ENCODE data around the gene TTC23.

TTC23 gene

GRCh38 chr15:99151156-99151555 is 98.2 kb downstream of the TTC23 start:
- TF ChIP-seq GATA2 (IDR thresholded peaks at IDR 0.05; ENCODE audit: low read depth, low read length) (no peak), GATA3 (IDR thresholded peaks at IDR 0.05; ENCODE audit: low read depth, low read length) (no peak)

DNA sequence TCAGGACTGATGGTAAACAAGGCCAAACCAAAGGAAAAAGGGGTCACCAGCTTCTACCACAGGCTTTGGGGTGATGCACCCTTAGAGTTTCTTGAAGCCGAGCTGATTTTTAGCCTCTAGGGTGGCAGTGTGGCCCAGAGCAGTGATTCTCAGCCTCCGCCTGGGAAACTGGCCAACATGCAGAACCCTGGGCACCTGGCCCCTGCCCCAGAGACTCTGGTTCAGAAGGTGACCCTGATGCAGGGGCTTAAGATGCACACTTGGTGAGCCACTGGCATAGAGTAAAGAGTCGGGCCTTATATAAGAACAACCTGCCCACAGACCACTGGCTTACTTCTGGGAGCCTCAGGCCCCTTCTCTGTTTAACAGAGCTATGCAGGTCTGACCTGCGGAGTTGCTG is 100.0 kb downstream of the TTC23 start:
- TF ChIP-seq GATA2 (IDR thresholded peaks at IDR 0.05; ENCODE audit: low read depth, low read length) (no peak), GATA3 (IDR thresholded peaks at IDR 0.05; ENCODE audit: low read depth, low read length) (no peak)

DNA sequence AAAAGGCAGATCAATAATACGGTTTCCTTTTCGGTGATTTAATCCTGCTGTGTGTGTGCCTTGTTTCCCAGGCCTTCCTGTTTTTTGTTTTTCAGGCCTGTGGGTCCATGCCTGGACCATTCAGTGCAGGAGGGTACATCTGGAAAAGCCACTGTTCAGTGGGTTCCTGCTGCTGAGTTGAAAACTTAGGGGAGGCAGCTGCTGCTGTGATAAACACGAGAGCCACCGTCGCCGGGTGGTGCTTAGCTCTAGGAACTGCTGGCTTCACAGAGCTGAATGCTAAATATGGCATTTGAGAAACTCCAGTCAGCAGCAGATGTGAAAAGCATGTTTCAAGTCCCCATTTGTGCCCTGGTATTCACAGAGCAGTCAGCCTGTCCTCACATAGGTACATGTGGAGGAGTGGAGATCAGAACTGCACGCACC is 100.5 kb downstream of the TTC23 start:
- no peak for TF ChIP-seq GATA3 (IDR thresholded peaks at IDR 0.05; ENCODE audit: low read depth, low read length)
- no peak for TF ChIP-seq GATA2 (IDR thresholded peaks at IDR 0.05; ENCODE audit: low read depth, low read length)

DNA sequence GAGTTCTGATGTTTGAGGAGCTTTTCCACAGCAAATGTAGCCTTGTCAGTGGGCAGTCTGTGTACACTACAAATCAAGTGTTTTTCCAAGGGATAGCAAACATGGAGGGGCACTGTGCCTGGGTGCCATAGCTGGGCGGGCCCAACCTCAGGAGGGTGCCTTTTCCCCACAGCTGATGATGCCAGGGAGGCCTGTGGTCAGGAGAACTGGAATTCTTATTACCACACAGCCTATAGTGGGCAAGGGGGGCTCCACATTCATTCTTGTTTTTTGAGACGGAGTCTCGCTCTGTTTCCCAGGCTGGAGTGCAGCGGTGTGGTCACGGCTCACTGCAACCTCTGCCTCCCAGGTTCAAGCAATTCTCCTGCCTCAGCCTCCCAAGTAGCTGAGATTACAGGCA is 102.7 kb downstream of the TTC23 start:
- TF ChIP-seq GATA3 (IDR thresholded peaks at IDR 0.05; ENCODE audit: low read depth, low read length) (no peak), GATA2 (IDR thresholded peaks at IDR 0.05; ENCODE audit: low read depth, low read length) (no peak)

- TF ChIP-seq GATA3 (IDR thresholded peaks at IDR 0.05; ENCODE audit: low read depth, low read length) (no peak), GATA2 (IDR thresholded peaks at IDR 0.05; ENCODE audit: low read depth, low read length) (no peak)
Observed at GRCh38 chr15:99145778-99146177, 103.6 kb downstream of the TTC23 start.

GRCh38 chr15:99145005-99145404 is 104.4 kb downstream of the TTC23 start:
- TF ChIP-seq GATA3 (IDR thresholded peaks at IDR 0.05; ENCODE audit: low read depth, low read length) = no peak
- no peak for TF ChIP-seq GATA2 (IDR thresholded peaks at IDR 0.05; ENCODE audit: low read depth, low read length)

- TF ChIP-seq GATA3 (IDR thresholded peaks at IDR 0.05; ENCODE audit: low read depth, low read length) (no peak), GATA2 (IDR thresholded peaks at IDR 0.05; ENCODE audit: low read depth, low read length) (no peak)
Observed at GRCh38 chr15:99143655-99144610, 105.4 kb downstream of the TTC23 start.

DNA sequence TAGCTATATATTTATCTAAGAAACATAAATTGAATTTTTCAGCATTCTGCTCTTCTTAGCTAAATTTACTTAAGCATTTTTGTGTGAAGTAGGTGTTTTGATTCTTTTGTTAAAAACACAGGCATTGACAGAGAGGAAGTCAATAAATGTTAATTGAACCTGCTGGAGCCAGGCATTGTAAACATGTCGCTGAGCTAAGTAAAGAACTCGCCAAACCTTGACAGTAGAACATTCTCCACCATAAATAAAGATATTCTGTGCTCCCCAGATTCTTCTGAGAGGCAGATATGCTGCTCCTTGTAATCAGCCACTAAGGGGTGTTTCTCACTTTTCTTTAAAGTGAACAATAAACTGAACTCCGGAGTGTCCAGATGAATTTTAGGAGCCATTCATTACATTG is 106.1 kb downstream of the TTC23 start:
- TF ChIP-seq GATA3 (IDR thresholded peaks at IDR 0.05; ENCODE audit: low read depth, low read length) = no peak
- TF ChIP-seq GATA2 (IDR thresholded peaks at IDR 0.05; ENCODE audit: low read depth, low read length) = no peak

DNA sequence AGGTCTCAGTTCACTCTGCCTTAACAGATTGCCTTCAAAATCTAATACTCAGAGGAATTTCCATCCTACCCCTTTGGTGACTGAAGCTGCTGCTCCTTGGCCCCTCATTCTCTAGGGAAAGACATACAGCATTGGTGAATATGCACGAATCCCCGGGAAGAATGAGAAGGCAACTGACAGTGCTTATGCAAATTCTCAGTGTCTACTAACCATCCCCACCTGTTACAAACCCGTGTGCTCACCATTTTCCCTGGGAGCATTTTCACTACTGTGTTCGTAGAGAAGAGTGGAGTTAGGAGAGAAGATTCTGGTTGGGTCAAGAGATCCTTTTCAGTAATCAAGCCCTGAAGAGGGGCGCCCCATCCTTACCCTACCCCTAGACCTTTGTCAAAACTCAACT is 106.8 kb downstream of the TTC23 start:
- TF ChIP-seq GATA3 (IDR thresholded peaks at IDR 0.05; ENCODE audit: low read depth, low read length) (no peak), GATA2 (IDR thresholded peaks at IDR 0.05; ENCODE audit: low read depth, low read length) (no peak)

GRCh38 chr15:99141943-99142342 is 107.4 kb downstream of the TTC23 start:
- TF ChIP-seq GATA3 (IDR thresholded peaks at IDR 0.05; ENCODE audit: low read depth, low read length) = no peak

DNA sequence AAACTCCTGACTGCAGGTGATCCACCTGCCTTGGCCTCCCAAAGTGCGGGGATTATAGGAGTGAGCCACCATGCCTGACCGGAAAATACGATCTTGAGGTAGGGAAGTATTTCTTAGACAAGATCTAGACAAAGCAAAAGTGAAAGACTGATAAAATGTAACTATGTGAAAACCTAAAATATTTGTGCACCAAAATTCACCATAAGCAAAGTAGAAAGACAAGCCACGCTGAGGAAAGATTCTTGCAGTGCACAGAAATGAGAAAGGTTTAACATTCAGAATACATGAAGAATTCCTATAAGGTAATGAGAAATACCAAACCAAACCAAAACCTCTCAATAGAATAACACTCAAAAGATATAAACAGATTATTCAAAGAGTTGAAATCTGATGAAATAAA is 108.8 kb downstream of the TTC23 start:
- no peak for TF ChIP-seq GATA3 (IDR thresholded peaks at IDR 0.05; ENCODE audit: low read depth, low read length)
- TF ChIP-seq GATA2 (IDR thresholded peaks at IDR 0.05; ENCODE audit: low read depth, low read length) = no peak

- TF ChIP-seq GATA3 (IDR thresholded peaks at IDR 0.05; ENCODE audit: low read depth, low read length) (no peak), GATA2 (IDR thresholded peaks at IDR 0.05; ENCODE audit: low read depth, low read length) (no peak)
Observed at GRCh38 chr15:99139276-99139675, 110.1 kb downstream of the TTC23 start.

DNA sequence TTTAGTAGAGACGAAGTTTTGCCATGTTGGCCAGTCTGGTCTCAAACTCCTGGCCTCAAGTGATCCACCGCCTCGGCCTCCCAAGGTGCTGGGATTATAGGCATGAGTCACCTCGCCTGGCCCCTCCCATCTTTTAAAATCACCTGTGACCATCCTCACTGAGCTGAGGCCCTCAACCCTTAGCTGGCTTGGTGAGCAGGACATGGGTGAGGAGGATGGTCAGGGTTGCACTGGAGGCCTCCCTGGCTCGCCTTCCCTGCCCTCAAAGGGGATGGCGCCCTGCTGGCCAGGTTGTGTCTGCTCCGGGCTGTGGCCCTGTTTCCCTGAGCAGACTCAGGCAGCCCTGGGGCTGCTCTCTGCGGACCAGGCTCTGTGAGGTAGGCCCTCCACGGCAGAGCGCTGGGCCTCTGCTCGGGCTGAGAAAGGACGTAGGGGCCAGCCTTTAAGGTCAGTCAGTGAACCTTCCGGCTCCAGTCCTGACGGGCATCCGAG is 110.8 kb downstream of the TTC23 start:
- TF ChIP-seq GATA2 (IDR thresholded peaks at IDR 0.05; ENCODE audit: low read depth, low read length) (no peak), GATA3 (IDR thresholded peaks at IDR 0.05; ENCODE audit: low read depth, low read length) (no peak)

DNA sequence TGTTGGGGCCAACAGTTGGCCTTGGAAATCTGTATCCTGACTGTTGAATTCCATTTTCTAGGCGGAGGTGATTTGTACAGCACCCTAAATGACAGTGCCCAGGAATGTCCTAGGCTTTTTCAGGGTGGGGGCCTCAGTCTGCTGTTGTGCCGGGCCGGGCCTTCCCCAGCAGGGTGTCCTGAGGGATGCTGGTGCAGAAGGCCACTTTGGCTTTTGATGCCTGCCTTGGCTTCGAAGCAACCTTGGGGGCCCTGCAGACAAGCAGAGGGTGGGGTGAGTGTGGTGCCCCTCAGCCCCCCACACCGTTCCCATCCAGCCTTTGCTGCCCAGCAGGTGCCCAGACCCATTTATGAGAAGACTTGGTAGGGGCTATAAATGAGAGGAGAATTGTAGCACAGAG is 111.5 kb downstream of the TTC23 start:
- TF ChIP-seq GATA3 (IDR thresholded peaks at IDR 0.05; ENCODE audit: low read depth, low read length) (no peak), GATA2 (IDR thresholded peaks at IDR 0.05; ENCODE audit: low read depth, low read length) (no peak)

GRCh38 chr15:99137111-99137546 is 112.3 kb downstream of the TTC23 start:
- TF ChIP-seq GATA2 (IDR thresholded peaks at IDR 0.05; ENCODE audit: low read depth, low read length) = no peak

All from SH-SY5Y (cell line).